ENCODE results near the gene DGUOK. TPM values are rescaled to one million over a fixed set of nuclear protein-coding genes. Genes with fewer than 3 reads are reported as not detected.

DGUOK gene
- total and polyA plus RNA-seq, 2 donors (not counting 1 experiment from before 2014, with no cell fraction given), result 54.3 to 93.7 TPM

- H3K4me3 ChIP-seq (replicated peaks in 1 of 4; ENCODE audit: control extremely low read depth in 1 of 4, insufficient read depth in 1 of 4, low read depth in 3 of 4, low read length in 4 of 4), result peak overlapping the region; percentile 1 to 55 (median 19)
These were observed 56.9 kb downstream of the DGUOK start for GRCh38 chr2:73983322-73984202.

GRCh38 chr2:73984203-73984921 is 57.7 kb downstream of the DGUOK start, which contains the start of gene TET3:
Gene TET3, plus strand, starts transcription at chr2:73984910. Its CDS starts 1,494 bp downstream, at chr2:73986404.
- peak within 1 kb of the TSS; percentile 46 to 67 (median 61) for H3K4me3 ChIP-seq (replicated peaks in 1 of 4; ENCODE audit: control extremely low read depth in 1 of 4, insufficient read depth in 1 of 4, low read depth in 3 of 4, low read length in 4 of 4)
- H3K9me3 ChIP-seq (ENCODE audit: control insufficient read depth, insufficient read depth, low read depth, low read length), result no peaks in the 10 kb centered on the region
- peak within 1 kb of the TSS; percentile 83 for H3K4me2 ChIP-seq (ENCODE audit: extremely low read depth, insufficient read depth, low read length)
- H4K20me1 ChIP-seq (ENCODE audit: control insufficient read depth, extremely low read depth, insufficient read depth, low read length), result no peaks in the 10 kb centered on the region
- H3K4me1 ChIP-seq (ENCODE audit: control insufficient read depth, extremely low read depth, insufficient read depth, low read length), result peaks cover 14% of the 10 kb centered on the region
- peaks cover 6% of the 10 kb centered on the region for H3K79me2 ChIP-seq (ENCODE audit: control insufficient read depth, insufficient read depth, low read length)
- no peaks in the 10 kb centered on the region for H3K36me3 ChIP-seq (ENCODE audit: control insufficient read depth, insufficient read depth, low read length)
- no peak for DNase-seq (ENCODE audit: low read depth in 2 of 2)
- TF ChIP-seq EZH2 (IDR thresholded peaks at IDR 0.05; ENCODE audit: low read length, missing control alignments) (no peak), CTCF (conservative IDR thresholded peaks at IDR 0.05 in 1 of 2, IDR thresholded peaks at IDR 0.05 in 1 of 2; ENCODE audit: low read depth in 1 of 2, low read length in 2 of 2) (no peak)
- H3K27me3 ChIP-seq (ENCODE audit: control insufficient read depth, insufficient read depth, low read length), result no peaks in the 10 kb centered on the region
- peak within 1 kb of the TSS; percentile 27 for H3K27ac ChIP-seq (ENCODE audit: insufficient read depth, low read length)
- peak within 1 kb of the TSS; percentile 22 for H2AFZ ChIP-seq (ENCODE audit: low read length)
- peak within 1 kb of the TSS; percentile 28 for H3K9ac ChIP-seq (ENCODE audit: insufficient read depth, low read length)

More at GRCh38 chr2:73983322-73984202, 56.9 kb downstream of the DGUOK start:
- Histone ChIP-seq H3K4me2 (ENCODE audit: extremely low read depth, insufficient read depth, low read length) (peak overlapping the region; percentile 76), H3K9ac (ENCODE audit: insufficient read depth, low read length) (peak overlapping the region; percentile 20), H3K27me3 (ENCODE audit: control insufficient read depth, insufficient read depth, low read length) (no peaks in the 10 kb centered on the region), H2AFZ (ENCODE audit: low read length) (no peak overlapping the region), H3K4me1 (ENCODE audit: control insufficient read depth, extremely low read depth, insufficient read depth, low read length) (peaks cover 16% of the 10 kb centered on the region), H4K20me1 (ENCODE audit: control insufficient read depth, extremely low read depth, insufficient read depth, low read length) (no peaks in the 10 kb centered on the region), H3K79me2 (ENCODE audit: control insufficient read depth, insufficient read depth, low read length) (peaks cover 6% of the 10 kb centered on the region), H3K9me3 (ENCODE audit: control insufficient read depth, insufficient read depth, low read depth, low read length) (no peaks in the 10 kb centered on the region), H3K27ac (ENCODE audit: insufficient read depth, low read length) (no peak overlapping the region), H3K36me3 (ENCODE audit: control insufficient read depth, insufficient read depth, low read length) (no peaks in the 10 kb centered on the region)
- DNase-seq (ENCODE audit: low read depth in 2 of 2), result no peak
- no peak for TF ChIP-seq CTCF (conservative IDR thresholded peaks at IDR 0.05 in 1 of 2, IDR thresholded peaks at IDR 0.05 in 1 of 2; ENCODE audit: low read depth in 1 of 2, low read length in 2 of 2)
- no peak for TF ChIP-seq EZH2 (IDR thresholded peaks at IDR 0.05; ENCODE audit: low read length, missing control alignments)

- no peak overlapping the region for H2AFZ ChIP-seq (ENCODE audit: low read length)
- H3K79me2 ChIP-seq (ENCODE audit: control insufficient read depth, insufficient read depth, low read length), result peaks cover 6% of the 10 kb centered on the region
- H3K4me2 ChIP-seq (ENCODE audit: extremely low read depth, insufficient read depth, low read length), result no peak overlapping the region
- H3K27me3 ChIP-seq (ENCODE audit: control insufficient read depth, insufficient read depth, low read length), result no peaks in the 10 kb centered on the region
- peaks cover 12% of the 10 kb centered on the region for H3K4me1 ChIP-seq (ENCODE audit: control insufficient read depth, extremely low read depth, insufficient read depth, low read length)
- no peaks in the 10 kb centered on the region for H3K36me3 ChIP-seq (ENCODE audit: control insufficient read depth, insufficient read depth, low read length)
- no peaks in the 10 kb centered on the region for H3K9me3 ChIP-seq (ENCODE audit: control insufficient read depth, insufficient read depth, low read depth, low read length)
- H3K9ac ChIP-seq (ENCODE audit: insufficient read depth, low read length), result no peak overlapping the region
- no peak for DNase-seq (ENCODE audit: low read depth in 2 of 2)
- no peaks in the 10 kb centered on the region for H4K20me1 ChIP-seq (ENCODE audit: control insufficient read depth, extremely low read depth, insufficient read depth, low read length)
- no peak overlapping the region for H3K27ac ChIP-seq (ENCODE audit: insufficient read depth, low read length)
- H3K4me3 ChIP-seq (replicated peaks in 1 of 4; ENCODE audit: control extremely low read depth in 1 of 4, insufficient read depth in 1 of 4, low read depth in 3 of 4, low read length in 4 of 4), result peak overlapping the region in 1 of 4 experiments; percentile 55
- no peak for TF ChIP-seq EZH2 (IDR thresholded peaks at IDR 0.05; ENCODE audit: low read length, missing control alignments)
- TF ChIP-seq CTCF (conservative IDR thresholded peaks at IDR 0.05 in 1 of 2, IDR thresholded peaks at IDR 0.05 in 1 of 2; ENCODE audit: low read depth in 1 of 2, low read length in 2 of 2), result no peak
These were observed 58.2 kb downstream of the DGUOK start for GRCh38 chr2:73984922-73985307.

All from fibroblast of lung (primary cell).